ENCODE results near the gene ARID5B.

- TF ChIP-seq EZH2 (optimal IDR thresholded peaks at IDR 0.05; ENCODE audit: low read depth, low read length) = no peak
- TF ChIP-seq CTCF (IDR thresholded peaks at IDR 0.05; ENCODE audit: low read length) = no peak
- TF ChIP-seq EZH2phosphoT487 (IDR thresholded peaks at IDR 0.05; ENCODE audit: low read length) = no peak
Measured at GRCh38 chr10:62108759-62109586, 207.5 kb downstream of the ARID5B start.
